NCI-H2081 treated with DMSO at 0.1 percent for 48 hours (cell line): ENCODE results near the gene KHDRBS2.
A peak's percentile ranks its signal among the peaks of the same experiment; 100 is the strongest.

ENCODE experiments used
- DNase-seq: peaks from one replicate; lab custom pipeline; 2025; lab: John Stamatoyannopoulos, UW

KHDRBS2 gene

DNA sequence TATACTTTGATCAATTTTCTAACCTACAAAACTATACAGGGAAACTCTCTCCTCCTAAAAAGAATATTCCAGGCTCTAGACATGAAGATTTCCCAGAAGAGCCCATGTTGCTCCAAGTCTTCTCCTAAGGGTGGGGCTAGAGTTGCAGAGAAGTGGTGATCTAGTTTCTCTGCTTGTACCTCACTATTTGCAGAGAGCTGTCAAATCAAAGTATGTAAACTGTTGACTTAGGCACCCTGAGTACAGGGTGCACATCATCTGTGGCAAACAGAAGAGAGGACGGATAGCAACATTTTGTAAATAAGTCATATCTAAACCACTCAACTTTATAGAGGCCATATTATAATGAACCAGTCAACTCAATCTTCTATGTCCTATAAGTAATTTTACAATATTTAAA, 250.1 kb downstream of the KHDRBS2 start:
- DNase-seq, result no peak

DNA sequence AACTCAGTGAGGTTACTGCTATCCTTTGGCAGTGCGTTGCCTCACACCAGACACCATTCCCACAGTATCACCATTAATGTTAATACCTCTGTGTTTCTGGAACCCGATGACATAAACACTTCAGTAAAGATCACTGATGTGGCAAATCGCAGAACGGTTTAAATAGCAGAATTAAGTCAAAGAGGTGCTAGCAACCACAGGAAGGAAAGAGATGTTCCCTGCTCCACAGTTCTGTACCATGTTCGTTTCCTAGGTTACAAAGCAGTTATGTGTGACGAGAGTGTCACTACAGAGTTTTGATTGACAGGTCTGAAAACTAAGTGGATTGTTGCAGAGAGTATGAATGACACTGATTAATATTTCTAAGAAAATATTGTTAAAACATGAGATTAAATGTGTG, 272.3 kb downstream of the KHDRBS2 start:
- no peak for DNase-seq

DNA sequence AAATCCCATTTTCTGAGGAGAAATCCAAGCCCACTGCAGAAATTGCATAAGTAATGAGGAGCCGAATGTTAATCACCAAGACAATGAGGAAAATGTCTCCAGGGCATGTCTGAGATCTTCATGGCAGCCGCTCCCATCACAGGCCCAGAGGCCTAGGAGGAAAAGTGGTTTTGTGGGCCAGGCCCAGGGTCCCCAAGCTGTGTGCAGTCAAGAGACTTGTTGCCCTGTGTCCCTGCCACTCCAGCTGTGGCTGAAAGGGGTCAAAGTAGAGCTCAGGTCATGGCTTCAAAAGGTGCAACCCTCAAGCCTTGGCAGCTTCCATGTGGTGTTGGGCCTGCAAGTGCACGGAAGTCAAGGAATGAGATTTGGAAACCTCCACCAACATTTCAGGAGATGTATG, 276.6 kb downstream of the KHDRBS2 start:
- DNase-seq, result no peak

DNA sequence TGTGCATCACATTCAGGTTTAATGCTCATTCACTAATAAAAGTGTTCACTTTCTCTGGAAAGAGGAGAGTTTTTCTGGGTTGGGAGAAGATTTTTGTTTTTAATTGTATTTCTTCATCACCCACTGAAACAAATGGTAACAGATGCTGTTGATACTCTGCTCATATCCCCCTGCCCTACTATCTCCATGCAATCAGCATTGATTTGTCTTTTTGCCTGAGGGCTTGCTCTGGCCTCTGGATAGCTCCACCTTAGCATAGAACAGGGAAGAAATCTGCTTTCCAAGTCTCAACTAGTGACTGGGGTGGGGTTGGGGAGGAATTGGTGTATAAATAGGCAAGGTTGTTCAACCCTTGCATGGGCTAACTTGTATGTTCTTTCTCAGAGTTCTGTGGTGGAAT, 296.4 kb downstream of the KHDRBS2 start:
- no peak for DNase-seq

DNA sequence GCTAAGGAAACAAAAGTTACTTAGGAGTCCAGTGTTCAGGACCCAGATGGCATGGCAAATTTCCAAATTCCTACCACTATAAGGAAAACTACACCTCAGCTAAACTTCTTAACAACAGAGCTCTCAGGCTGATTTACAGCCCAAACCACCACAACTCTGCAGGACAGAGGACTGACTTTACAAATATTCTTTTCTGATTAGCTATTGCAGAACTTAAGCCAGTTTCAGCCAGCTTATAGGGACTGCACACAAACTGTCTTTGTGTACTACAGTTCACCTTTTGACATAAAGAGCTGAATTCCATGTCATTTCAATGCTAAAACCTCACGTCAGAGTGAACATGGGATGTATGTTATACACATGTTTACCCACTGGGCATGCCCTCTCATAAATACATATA, 305.4 kb downstream of the KHDRBS2 start:
- no peak for DNase-seq

DNA sequence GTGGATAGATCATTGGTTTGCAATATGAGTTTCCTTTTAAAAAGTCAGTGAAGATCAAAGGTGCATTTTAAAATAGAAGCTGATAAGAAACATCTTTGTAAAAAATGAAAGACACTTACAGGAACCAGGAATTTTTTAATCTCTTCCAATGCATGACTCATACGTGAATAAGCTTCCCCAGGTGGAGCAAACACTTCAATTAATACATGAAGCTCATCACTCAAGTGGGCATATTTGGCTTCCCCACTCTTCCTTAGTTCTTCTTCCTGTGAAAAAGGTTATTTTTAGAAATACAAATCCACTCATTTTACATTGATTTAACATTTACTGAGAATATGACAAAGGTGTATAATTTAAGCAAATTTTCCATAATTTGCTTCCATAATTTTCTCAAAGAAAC, 308.1 kb downstream of the KHDRBS2 start:
- DNase-seq, result no peak

DNA sequence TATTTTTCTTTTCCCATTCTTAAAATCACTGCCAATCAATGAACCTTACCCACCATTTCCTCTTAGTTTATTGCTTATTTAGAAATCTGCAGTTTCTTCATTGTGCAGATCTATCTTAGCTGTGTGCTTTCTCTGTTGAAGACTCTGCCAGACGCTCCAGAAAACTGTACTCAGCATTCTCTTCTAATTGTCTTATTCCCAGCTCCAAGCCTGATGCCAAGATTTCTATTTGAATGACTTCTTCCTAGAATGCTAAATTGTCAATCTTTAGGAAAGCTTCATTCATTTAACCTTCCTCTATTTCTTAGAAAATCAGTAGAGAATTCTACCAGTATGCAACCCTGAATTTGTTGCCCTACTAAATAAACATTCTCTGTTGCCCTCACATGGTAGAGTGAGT, 308.9 kb downstream of the KHDRBS2 start:
- no peak for DNase-seq

DNA sequence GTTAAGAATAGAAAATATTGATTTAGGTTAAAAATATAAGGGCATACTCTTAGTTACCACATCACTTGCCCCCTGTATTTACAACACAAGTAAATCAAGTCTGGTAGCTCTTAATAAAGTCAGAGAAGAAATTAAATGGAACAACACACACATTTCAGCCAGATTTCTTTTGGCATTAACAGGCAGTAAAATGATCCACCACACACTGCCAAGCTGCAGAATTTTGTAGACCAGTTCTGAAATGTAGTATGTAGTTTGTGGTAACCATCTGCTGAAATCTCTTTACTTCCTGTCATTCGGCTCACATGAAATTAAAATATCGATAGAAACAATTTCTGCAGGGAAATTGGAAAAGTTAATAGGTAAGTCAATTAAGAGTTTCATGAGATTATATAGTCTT, 326.8 kb downstream of the KHDRBS2 start:
- no peak for DNase-seq

DNA sequence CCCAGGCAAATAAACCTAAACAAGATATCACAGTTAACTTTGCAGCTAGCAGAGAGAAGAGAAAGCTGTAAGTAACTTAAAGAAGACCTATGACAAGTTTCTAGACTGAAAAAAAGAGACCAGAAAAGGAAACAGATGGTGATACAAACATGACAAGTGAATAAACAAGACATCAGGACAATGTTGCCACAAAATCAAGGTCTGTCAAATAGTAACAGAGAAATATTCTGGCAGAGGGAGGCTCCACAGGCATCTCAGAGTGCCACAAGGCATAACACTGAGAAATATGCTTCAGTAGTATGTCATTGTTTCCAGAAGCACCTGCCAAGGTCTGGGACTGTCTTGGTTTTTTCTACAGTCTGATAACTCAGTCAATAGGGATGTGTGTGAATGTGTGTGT, 332.2 kb downstream of the KHDRBS2 start:
- no peak for DNase-seq

DNA sequence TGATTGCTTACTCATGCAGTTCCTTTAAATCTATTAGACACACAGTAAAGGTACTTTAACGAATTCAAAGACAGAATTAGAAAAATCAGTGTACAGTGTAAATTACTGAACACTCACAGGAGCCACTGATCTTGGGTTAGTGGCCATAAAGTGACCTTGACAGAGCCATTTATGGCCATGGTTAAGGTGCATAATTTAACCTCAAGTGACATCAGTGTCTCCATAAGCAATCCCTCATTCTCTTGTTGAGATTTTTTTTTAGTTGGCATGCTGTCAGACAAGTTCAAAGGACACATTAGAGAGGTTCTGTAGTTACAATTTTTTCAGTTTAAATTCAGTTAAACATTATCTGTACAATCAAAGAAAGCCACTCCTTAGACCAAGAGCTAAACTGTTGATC, 334.4 kb downstream of the KHDRBS2 start:
- DNase-seq, result no peak

DNA sequence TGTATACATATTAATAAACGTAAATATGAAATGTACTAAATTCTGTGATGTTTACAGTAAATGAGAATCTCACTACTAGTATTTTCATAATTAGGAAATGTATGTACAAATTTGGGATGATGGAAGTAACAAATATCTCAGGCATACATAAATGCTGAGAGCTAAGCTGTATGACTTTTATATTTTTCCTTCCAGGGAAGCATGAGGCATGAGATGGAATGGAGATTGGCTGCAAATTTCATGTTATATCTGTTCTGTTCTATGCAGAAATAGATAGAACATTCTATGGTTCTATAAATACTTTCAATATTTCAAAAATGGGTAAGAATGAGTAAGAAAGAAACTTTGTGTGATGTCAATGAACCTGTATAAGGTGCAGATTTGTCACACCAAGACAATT, 335.2 kb downstream of the KHDRBS2 start:
- DNase-seq, result no peak

DNA sequence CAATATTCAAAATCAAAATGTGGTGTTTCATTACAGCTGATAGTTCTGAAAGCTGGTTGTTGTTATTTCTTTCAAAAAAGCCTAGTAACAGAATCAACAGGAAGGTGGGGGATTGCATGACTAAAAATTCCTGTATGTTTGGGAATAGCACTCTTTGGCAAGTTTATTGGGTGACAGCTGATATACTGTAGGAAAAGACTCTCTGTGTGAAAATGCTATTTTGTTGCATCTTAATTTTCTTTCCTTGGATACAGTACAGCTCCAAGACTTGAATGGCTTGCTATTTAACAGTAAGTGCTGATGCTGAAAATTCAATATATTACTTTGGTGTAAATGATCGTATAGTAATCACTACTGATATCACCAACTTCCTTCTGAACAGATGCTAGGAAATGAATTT, 336.1 kb downstream of the KHDRBS2 start:
- no peak for DNase-seq

DNA sequence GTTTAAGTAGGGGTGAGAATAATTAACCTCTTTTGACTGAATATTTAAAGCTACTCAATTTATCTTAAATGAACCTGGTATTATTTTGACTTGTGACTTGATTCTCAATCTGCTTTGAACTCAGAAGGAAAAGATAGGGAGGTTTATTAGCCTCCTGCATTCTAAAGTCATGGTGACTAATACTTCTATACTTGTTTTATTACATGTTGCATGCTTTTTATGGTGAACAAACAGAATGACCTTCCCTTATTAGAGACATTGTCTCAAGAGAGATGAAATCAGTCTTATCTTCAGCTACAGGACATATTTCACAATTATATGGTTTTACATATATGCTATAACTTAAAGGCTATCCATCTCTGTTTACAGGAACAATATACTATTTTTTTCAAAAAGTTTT, 336.9 kb downstream of the KHDRBS2 start:
- DNase-seq, result no peak

DNA sequence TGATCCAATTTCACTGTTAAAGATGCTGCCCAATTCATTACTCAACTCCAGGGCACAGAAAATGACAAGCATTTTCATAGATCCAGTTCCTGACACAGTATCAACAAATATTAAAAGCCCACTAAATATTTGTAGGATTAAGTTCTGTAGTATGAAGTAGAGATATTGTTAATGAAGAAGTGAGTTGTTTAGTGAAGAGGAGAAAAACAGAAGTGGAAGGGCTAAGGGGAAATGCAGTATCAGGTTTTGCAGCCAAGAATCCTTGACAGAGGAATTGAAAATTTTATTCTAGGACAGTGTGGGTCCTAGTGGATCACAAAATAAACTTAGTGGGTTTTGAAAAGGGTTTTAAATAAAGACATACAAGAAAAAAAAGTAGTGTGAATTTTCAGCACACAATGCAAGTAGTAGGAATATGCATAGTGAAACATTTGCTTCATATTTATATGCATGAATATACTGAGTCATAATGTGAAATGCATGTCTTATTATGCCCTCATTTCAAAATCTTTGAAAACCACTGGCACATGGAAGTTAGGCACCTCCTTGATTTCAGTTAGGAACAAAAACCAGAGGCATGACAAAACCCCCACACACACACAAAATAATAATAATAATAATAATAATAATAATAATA, 338.6 kb downstream of the KHDRBS2 start:
- no peak for DNase-seq

DNA sequence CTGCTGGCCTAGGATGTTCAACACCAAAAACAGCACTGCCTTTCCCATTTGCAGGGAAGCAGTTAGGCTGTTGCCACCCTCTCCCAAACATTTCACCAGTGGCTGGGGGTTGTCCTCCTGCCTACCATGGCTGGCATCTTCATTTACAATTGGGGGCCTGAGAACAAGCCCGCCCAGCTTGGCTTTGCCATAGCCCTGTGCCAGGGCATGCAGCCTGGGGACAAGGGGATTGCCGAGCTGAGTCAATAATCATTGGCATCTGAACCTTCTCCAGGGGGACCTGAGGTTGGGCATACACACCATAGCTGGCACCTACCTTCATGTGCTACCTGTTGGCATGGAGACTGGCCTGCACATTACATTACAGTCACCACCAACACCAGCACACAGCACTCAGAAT, 345.1 kb downstream of the KHDRBS2 start:
- no peak for DNase-seq

DNA sequence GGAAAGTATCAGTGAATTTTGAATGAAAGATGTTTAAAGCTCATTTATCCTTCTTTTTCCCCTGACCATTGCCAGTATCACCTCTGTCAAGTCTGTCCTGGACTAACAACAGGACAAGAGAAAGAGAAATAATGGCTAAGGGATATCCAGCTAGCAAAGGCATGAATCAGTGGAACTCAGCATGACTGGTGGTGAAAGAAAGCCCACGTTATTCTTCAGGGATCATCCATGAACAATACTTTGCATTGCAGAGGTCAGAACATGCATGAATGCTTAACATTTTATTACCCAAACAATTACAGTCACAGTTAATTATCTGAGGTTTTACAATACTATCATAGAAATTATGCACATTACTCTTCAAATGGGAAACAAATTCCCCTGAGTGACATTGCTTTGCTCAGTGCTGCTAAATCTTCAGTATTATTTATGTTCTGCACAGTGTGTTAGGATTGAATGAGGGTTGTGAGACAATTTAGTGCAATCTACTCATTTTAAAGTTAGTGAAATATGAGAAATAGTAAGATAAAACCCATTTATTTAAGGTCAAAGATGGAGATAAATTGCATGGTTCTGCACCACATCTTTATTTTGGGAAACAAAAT, 350.7 kb downstream of the KHDRBS2 start:
- no peak for DNase-seq

DNA sequence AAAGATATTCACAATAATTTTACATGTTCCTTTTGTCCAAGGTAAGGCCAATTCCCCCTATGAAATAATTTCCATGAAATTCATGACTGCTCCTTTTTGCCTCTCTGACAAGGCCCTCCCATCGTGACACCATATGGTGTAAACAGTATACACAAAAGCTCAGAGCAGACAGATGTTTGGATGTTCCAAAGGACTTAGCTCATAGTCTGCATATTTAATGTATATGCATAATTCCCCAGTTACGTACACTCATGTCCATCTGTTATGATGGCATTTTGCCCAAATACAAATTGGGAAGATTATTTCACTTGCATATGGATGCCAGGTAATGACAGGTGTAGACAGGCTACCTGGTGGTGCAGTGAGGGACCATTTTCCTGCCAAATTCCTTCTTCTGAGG, 376.5 kb downstream of the KHDRBS2 start:
- peak; percentile 40 for DNase-seq

DNA sequence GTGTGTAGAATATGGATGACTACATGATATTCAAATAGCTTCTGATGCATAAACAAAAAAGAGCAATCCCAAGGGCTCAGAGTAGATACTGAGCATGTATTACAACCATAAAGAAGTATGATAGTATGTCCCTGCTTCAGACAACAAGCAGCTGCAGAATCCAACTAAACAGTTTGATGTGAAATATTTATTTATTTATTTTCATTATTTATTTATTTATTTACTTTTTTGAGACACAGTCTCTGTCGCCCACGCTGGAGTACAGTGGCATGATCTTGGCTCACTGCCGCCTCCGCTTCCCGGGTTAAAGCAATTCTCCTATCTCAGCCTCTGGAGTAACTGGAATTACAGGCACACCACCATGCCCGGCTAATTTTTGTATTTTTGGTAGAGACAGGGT, 384.3 kb downstream of the KHDRBS2 start:
- no peak for DNase-seq

DNA sequence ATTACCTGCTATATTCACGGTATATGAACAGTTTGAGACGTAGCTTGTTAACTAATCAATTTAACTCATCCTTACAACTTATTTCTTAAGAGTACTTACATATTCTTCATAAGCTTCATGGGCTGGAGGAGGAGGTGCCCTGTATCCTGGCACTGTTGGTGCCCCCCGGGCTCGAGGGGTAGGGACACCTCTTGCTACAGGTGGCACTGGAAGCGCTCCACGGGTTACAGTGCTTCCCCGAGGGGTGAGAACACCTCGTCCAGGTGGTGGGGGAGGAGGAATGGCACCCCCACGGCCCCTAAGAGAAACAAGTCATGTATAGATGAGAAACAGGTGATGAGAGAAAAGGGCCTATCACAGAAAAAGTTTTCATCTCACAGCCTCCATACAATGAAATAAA, 391.5 kb downstream of the KHDRBS2 start:
- DNase-seq, result no peak

DNA sequence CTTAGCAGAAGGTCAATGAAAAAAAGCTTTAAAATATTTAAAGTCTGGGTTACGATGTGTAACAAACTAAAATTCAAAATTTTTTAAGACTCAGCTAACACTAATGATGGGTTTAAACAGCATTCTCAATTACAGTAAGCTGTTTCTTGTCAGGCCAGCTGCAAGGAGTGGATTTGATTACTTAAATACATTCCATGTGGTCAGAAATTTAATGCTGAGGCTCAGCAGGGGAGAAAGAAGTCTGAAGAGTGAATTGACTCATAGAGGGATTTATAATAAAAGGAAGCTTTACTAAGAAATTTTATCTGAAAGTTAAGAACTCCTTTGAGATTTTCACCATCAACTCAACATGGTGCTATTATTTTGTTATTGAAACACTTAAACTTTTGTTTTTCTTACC, 398.6 kb downstream of the KHDRBS2 start:
- DNase-seq, result no peak

DNA sequence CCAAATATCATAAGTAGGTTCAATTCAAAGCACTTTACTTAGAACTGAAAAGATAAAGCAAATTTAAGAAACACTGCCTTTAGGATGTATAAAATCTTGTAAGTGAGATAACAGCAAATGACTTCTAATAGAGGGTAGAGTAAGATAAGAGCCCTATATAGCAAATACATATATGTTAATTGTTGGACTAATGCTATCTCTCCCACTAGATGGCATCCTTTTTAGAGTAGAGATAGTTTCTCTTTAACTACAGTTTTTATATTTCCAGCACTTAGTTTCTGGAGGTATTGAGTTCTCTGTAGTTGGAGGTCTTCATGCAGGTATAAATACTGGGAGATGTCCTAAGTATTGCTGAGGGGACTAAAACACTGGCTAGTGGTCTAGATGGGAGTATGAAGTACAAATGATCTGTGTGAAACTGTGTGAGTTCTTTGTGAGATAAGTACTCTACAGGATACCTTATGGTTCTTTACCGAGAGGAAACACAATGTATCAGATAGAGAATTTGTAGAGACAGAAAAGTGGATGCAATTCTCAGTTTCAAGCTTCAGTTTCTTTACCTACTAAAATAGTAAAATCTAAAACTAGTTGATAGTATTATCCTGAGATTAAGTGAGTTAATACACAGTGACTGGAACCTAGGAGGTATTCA, 399.3 kb downstream of the KHDRBS2 start:
- no peak for DNase-seq

DNA sequence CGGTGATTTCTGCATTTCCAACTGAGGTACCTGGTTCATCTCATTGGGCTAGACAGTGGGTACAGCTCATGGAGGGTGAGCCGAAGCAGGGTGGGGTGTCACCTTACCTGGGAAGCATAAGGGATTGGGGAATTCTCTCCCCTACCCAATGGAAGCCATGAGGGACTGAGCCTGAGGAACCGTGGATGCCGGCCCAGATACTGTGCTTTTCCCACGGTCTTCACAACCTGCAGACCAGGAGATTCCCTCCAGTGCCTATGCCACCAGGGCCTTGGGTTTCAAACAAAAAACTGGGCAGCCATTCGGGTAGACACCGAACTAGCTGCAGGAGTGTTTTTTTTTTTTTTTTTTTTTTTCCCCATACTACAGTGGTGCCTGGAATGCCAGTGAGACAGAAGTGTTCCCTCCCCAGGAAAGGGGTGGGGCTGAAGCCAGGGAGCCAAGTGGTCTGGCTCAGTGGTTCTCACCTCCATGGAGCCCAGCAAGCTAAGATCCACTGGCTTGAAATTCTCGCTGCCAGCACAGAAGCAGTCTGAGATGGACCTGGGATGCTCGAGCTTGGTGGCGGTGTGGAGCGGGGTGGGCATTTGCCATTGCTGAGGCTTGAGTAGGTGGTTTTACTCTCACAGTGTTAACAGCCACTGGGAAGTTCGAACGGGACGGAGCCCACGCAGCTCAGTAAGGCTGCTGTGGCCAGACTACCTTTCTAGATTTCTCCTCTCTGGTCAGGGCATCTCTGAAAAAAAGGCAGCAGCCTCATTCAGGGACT, 416.2 kb downstream of the KHDRBS2 start:
- no peak for DNase-seq

DNA sequence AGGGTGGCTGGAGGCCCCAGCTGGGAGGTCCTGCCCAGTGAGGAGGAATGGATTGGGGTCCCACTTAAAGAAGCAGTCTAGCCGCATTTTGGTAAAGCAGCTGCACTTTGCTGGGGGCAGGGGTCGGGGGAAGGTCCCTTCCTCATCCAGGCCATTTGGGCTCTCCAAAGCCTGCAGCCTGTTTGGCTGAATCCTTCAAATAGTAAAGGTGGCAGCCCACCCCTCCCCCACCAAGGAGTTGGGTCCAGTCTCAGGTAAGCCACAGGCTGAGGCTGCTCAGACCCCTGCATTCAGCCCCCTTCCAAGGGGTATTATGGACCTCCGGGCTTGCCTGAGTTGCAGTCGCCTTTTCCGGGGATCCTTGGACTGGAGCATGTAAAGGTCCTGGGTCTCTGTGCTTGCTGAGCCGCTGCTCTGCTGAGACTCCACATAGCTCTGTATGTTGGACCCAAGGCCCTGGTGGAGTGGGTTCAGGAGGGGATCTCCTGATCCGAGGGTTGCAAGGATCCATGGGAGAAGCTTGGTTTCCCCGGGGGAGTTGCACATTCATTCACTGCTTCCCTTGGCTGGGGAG, 417.4 kb downstream of the KHDRBS2 start:
- no peak for DNase-seq
